ENCODE data around the gene CFAP221. TPM values are rescaled to one million over a fixed set of nuclear protein-coding genes. Genes with fewer than 3 reads are reported as not detected.

CFAP221 gene
- total RNA-seq, 2 experiments from 2014 or later: not detected

- no peak overlapping the region for H3K4me3 ChIP-seq (ENCODE audit: low read length)
- peaks cover 9 to 17% of the 10 kb centered on the region in 2 experiments for H3K27me3 ChIP-seq (ENCODE audit: control insufficient read depth in 1 of 2, insufficient read depth in 2 of 2, low read length in 2 of 2)
- Mint-ChIP-seq H3K9me3 (no peaks in the 10 kb centered on the region), H3K27me3 (peaks cover 64% of the 10 kb centered on the region), H3K36me3 (ENCODE audit: low read depth) (no peaks in the 10 kb centered on the region), H3K27ac (no peak overlapping the region), H3K4me1 (ENCODE audit: low read depth) (no peaks in the 10 kb centered on the region), H3K4me3 (no peak overlapping the region)
- H3K27ac ChIP-seq (ENCODE audit: low read depth in 1 of 2, low read length in 2 of 2): no peak overlapping the region
- ChIA-PET CTCF (no interaction called here), POLR2A (no interaction called here)
- no peaks in the 10 kb centered on the region for H3K9me3 ChIP-seq (ENCODE audit: control insufficient read depth in 1 of 2, insufficient read depth in 1 of 2, low read length in 2 of 2)
- intact Hi-C loops (cut with DNase I, micrococcal nuclease): no loop called here
- H3K4me1 ChIP-seq (ENCODE audit: insufficient read depth, low read length): no peaks in the 10 kb centered on the region
- TF ChIP-seq, protein P1, sequence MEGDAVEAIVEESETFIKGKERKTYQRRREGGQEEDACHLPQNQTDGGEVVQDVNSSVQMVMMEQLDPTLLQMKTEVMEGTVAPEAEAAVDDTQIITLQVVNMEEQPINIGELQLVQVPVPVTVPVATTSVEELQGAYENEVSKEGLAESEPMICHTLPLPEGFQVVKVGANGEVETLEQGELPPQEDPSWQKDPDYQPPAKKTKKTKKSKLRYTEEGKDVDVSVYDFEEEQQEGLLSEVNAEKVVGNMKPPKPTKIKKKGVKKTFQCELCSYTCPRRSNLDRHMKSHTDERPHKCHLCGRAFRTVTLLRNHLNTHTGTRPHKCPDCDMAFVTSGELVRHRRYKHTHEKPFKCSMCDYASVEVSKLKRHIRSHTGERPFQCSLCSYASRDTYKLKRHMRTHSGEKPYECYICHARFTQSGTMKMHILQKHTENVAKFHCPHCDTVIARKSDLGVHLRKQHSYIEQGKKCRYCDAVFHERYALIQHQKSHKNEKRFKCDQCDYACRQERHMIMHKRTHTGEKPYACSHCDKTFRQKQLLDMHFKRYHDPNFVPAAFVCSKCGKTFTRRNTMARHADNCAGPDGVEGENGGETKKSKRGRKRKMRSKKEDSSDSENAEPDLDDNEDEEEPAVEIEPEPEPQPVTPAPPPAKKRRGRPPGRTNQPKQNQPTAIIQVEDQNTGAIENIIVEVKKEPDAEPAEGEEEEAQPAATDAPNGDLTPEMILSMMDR (IDR thresholded peaks at IDR 0.05): no peak
- DNase-seq (no peak), ATAC-seq (ENCODE audit: poor library complexity) (no peak)
- H3K36me3 ChIP-seq (ENCODE audit: insufficient read depth, low read length): no peaks in the 10 kb centered on the region
Observed at GRCh38 chr2:119550856-119551255, 6.6 kb downstream of the CFAP221 start.

DNA sequence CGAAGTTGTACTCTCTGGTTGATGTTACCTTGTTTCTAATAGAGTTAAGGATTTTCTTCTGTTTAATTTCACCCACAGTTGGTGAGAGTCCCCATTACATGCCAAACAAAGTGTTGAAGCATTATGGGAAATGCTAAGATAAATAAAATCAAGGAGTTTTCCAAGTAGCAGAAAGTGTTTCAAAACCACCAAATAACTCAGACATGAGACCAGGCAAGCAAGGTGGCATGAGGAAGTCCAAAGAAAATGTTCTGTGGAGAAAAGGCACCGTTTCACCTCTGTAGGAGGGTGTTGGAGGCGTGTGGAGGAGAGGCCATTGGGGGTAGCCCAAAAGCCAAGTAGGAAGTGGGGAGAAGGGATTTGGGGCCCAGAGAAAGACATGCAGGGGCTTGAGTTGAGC, 8.7 kb downstream of the CFAP221 start:
- H3K36me3 ChIP-seq (ENCODE audit: insufficient read depth, low read length): no peaks in the 10 kb centered on the region
- no peaks in the 10 kb centered on the region for H3K9me3 Mint-ChIP-seq
- no peak for ATAC-seq (ENCODE audit: poor library complexity)
- H3K4me3 Mint-ChIP-seq: no peak overlapping the region
- peaks cover 6 to 12% of the 10 kb centered on the region in 2 experiments for H3K27me3 ChIP-seq (ENCODE audit: control insufficient read depth in 1 of 2, insufficient read depth in 2 of 2, low read length in 2 of 2)
- ChIA-PET POLR2A (no interaction called here), CTCF (no interaction called here)
- no peak for DNase-seq
- no peaks in the 10 kb centered on the region for H3K36me3 Mint-ChIP-seq (ENCODE audit: low read depth)
- no peaks in the 10 kb centered on the region for H3K4me1 Mint-ChIP-seq (ENCODE audit: low read depth)
- no peak overlapping the region for H3K4me3 ChIP-seq (ENCODE audit: low read length)
- H3K27ac Mint-ChIP-seq: no peak overlapping the region
- TF ChIP-seq, protein P1 (IDR thresholded peaks at IDR 0.05): no peak
- intact Hi-C loops (cut with DNase I, micrococcal nuclease): no loop called here
- H3K27me3 Mint-ChIP-seq: peaks cover 64% of the 10 kb centered on the region
- H3K27ac ChIP-seq (ENCODE audit: low read depth in 1 of 2, low read length in 2 of 2): no peak overlapping the region
- H3K9me3 ChIP-seq (ENCODE audit: control insufficient read depth in 1 of 2, insufficient read depth in 1 of 2, low read length in 2 of 2): peaks cover 0 to under 1% of the 10 kb centered on the region in 2 experiments
- H3K4me1 ChIP-seq (ENCODE audit: insufficient read depth, low read length): no peaks in the 10 kb centered on the region

- POLR2A ChIA-PET: no interaction called here
Observed at GRCh38 chr2:119553687-119554344, 9.6 kb downstream of the CFAP221 start.

More at GRCh38 chr2:119553687-119554344, 9.6 kb downstream of the CFAP221 start:
- CTCF ChIA-PET: no interaction called here
- no peaks in the 10 kb centered on the region for H3K9me3 Mint-ChIP-seq
- Histone ChIP-seq H3K4me3 (ENCODE audit: low read length) (no peak overlapping the region), H3K4me1 (ENCODE audit: insufficient read depth, low read length) (no peaks in the 10 kb centered on the region), H3K9me3 (ENCODE audit: control insufficient read depth in 1 of 2, insufficient read depth in 1 of 2, low read length in 2 of 2) (peaks cover 0 to 3% of the 10 kb centered on the region in 2 experiments), H3K36me3 (ENCODE audit: insufficient read depth, low read length) (no peaks in the 10 kb centered on the region), H3K27ac (ENCODE audit: low read depth in 1 of 2, low read length in 2 of 2) (no peak overlapping the region), H3K27me3 (ENCODE audit: control insufficient read depth in 1 of 2, insufficient read depth in 2 of 2, low read length in 2 of 2) (peaks cover 6 to 12% of the 10 kb centered on the region in 2 experiments)
- TF ChIP-seq, protein P1 (IDR thresholded peaks at IDR 0.05): no peak
- no peak for DNase-seq
- no peaks in the 10 kb centered on the region for H3K36me3 Mint-ChIP-seq (ENCODE audit: low read depth)
- ATAC-seq (ENCODE audit: poor library complexity): no peak
- no peak overlapping the region for H3K4me3 Mint-ChIP-seq
- peaks cover 62% of the 10 kb centered on the region for H3K27me3 Mint-ChIP-seq
- no peaks in the 10 kb centered on the region for H3K4me1 Mint-ChIP-seq (ENCODE audit: low read depth)
- intact Hi-C loops (cut with DNase I, micrococcal nuclease): no loop called here
- H3K27ac Mint-ChIP-seq: no peak overlapping the region

Data from CD4-positive, alpha-beta T cell (primary cell).